ENCODE measurements around the gene CUZD1.
A peak's percentile ranks its signal among the peaks of the same experiment; 100 is the strongest.

Gene CUZD1, protein sequence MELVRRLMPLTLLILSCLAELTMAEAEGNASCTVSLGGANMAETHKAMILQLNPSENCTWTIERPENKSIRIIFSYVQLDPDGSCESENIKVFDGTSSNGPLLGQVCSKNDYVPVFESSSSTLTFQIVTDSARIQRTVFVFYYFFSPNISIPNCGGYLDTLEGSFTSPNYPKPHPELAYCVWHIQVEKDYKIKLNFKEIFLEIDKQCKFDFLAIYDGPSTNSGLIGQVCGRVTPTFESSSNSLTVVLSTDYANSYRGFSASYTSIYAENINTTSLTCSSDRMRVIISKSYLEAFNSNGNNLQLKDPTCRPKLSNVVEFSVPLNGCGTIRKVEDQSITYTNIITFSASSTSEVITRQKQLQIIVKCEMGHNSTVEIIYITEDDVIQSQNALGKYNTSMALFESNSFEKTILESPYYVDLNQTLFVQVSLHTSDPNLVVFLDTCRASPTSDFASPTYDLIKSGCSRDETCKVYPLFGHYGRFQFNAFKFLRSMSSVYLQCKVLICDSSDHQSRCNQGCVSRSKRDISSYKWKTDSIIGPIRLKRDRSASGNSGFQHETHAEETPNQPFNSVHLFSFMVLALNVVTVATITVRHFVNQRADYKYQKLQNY

DNA sequence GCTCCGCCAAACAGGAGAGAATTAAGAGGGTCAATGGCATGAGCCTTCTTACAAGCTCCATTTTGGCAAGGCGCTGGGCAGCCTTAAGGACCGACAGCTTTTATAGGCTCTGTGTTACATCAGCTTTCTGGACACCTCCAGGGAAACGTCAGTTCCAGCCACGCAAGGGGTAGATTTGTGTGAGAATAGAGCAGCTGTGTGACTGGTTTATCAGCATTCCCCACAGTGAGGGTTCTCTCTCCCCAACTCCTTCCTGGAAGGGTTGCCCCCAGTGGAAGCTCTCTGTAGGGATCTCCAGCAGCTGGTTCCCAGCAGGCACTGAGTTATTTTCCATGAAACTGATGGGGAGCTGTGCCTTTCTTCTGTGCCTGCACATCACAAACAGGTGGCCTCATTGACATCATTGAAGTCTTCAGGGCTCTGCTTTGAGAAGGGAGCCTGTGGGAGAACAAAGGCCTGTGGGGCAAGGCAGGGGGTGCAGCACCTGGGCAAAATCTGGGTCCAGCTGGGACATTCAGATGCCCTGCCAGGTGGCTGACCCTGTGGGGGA, at the start of gene CUZD1:
Gene CUZD1, minus strand, starts transcription at position 75 of the 550 bp plus-strand sequence. Its CDS starts 14 bp downstream, at position 61.
- no peak within 1 kb of the TSS; the same call in 1 of the 2 replicates for H3K9ac ChIP-seq (ENCODE audit: low read depth, low read length)
- no peaks in the 10 kb centered on the region for H3K27me3 ChIP-seq (ENCODE audit: control insufficient read depth, insufficient read depth, low read length)
- peaks cover 7% of the 10 kb centered on the region for H3K9me3 ChIP-seq (ENCODE audit: control insufficient read depth, insufficient read depth, low read length)
- H3K4me3 ChIP-seq (ENCODE audit: low read depth, low read length), result 0 out of 2 replicates have a peak within 1 kb of the TSS, but pooled peaks have one; percentile 9
- peaks cover 20% of the 10 kb centered on the region; the same call in 1 of the 2 replicates for H3K4me1 ChIP-seq (ENCODE audit: control insufficient read depth, insufficient read depth, low read length)
- peak within 1 kb of the TSS; percentile 85 for H3K27ac ChIP-seq (ENCODE audit: low read depth, low read length)
- peaks cover 3% of the 10 kb centered on the region; the same call in 1 of the 2 replicates for H3K36me3 ChIP-seq (ENCODE audit: control insufficient read depth, insufficient read depth, low read length)

DNA sequence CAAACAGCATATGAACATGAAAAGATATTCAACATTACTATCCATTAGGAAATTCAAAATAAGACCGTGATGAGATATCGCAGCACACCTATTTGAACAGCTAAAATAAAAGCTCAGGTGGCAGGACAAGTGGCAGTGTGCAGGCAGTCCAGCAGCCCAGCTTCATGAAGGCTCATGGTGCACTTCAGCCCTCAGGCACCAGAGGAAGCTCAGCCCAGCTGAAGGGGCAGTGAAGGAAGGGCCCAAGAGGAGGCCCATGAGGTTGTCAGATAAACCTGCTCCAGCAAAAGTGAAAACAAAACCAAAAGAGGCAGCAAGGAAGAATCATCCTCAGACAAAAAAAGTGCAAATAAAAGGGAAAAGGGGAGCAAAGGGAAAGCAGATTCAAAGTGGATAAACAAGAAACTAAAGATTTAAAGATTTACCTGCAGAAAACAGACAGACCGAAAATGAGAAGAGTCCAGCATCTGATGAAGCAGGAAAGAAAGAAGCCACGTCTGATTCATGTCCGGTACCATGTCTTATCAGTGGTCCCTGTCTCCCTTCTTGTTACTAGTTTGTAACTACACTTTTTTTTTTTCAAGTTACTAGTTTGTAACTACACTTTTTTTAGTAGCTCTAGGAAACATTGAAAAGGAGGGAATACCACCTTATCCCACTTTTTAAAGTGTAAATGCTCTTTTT, 48.7 kb upstream of the CUZD1 start:
- Histone ChIP-seq H3K9ac (ENCODE audit: low read depth, low read length) (no peak overlapping the region), H3K27me3 (ENCODE audit: control insufficient read depth, insufficient read depth, low read length) (no peaks in the 10 kb centered on the region), H3K27ac (ENCODE audit: low read depth, low read length) (no peak overlapping the region), H3K9me3 (ENCODE audit: control insufficient read depth, insufficient read depth, low read length) (no peaks in the 10 kb centered on the region), H3K36me3 (ENCODE audit: control insufficient read depth, insufficient read depth, low read length) (no peaks in the 10 kb centered on the region), H3K4me1 (ENCODE audit: control insufficient read depth, insufficient read depth, low read length) (no peaks in the 10 kb centered on the region), H3K4me3 (ENCODE audit: low read depth, low read length) (no peak overlapping the region)

DNA sequence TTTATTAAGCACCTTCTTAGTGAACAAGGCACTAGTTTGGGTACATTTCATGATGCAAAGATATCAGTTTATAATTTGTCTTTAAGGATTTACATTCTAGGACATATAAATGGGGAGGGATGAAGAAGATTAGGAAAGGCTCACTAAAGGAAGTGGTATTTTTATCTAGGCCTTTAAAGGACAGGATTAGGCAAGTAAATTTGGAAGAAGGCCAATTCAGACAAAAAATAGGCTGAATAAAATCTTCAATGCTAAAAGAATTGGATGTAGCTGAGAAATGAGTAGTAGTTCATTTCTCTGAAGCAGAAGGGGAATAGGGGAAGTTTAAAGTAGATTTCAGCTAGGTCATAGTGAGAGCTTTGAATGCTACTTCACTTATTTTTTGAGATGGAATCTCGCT, 38.5 kb upstream of the CUZD1 start:
- peaks cover 18% of the 10 kb centered on the region for H3K27me3 ChIP-seq (ENCODE audit: control insufficient read depth, insufficient read depth, low read length)
- no peak overlapping the region for H3K27ac ChIP-seq (ENCODE audit: low read depth, low read length)
- H3K36me3 ChIP-seq (ENCODE audit: control insufficient read depth, insufficient read depth, low read length), result no peaks in the 10 kb centered on the region
- no peak overlapping the region for H3K4me3 ChIP-seq (ENCODE audit: low read depth, low read length)
- no peaks in the 10 kb centered on the region for H3K4me1 ChIP-seq (ENCODE audit: control insufficient read depth, insufficient read depth, low read length)
- no peak overlapping the region for H3K9ac ChIP-seq (ENCODE audit: low read depth, low read length)
- no peaks in the 10 kb centered on the region for H3K9me3 ChIP-seq (ENCODE audit: control insufficient read depth, insufficient read depth, low read length)

DNA sequence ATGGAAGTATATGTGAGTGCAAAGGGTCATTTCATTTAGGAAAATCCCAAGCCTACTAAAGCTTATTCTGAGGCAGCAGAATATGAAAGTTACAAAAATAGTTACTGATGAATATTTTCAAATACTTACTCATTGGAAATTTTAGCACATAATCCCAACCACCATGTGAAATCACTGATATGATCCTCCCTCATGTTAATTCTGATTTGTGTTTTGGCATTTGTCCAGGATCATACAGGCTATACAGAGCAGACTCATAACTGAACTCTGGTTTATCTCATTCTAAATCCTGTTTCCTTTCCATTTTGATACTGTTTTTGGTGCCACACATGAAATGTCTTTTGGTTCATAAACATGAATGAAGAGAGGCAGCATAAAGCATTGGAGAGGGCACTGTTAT, 37.1 kb upstream of the CUZD1 start:
- no peak overlapping the region for H3K27ac ChIP-seq (ENCODE audit: low read depth, low read length)

DNA sequence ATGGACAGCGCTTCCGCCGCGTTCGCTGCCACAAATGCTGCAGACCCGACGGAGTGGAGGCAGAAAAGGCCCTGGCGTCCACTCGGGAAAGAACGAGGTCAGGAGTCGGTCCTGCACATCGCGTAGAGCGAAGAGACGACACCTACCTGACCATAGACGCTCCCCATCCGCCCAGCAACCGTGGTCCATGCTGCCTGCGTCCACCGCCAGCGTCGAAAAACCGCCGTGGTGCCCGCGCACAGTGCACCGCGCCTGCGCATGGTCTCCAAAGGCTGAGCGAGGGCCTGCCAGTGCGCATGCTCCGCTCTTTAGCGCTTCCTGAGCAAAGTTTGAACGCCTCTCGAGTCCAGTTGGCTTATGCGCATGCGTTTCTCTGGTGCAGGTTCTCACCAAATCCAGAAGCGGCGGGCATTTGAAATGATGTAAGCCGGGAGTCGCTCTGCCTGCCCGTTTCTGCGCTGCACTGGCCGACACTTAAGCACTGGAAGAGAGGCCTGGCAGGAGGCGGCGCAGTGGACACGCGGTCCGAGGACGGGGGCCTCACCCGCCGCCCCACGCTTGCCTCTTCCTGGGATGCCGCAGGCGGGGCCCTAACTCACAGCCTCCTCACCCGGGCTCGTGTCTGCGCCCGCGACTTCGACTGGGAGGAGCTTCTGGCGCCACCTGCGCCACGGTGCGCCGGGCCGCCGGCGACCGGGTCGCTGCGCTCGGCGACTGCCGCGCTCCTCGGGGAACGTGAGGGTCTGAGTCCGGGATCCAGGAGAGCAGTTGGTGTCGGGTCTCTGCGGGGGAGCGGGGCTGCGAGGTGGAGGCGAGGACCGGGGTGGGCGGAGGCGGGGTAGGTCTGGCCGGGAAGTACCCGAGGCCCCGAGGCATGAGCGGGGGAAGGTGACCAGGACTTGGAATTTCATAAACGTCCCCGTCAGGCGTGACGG, 33.9 kb upstream of the CUZD1 start, which contains the start of gene FAM24B:
Gene FAM24B, minus strand, starts transcription at position 243 of the 935 bp plus-strand sequence. CDS start 29,066 bp downstream, outside the sequence.
- Histone ChIP-seq H3K4me1 (ENCODE audit: control insufficient read depth, insufficient read depth, low read length) (peaks cover 39% of the 10 kb centered on the region), H3K9ac (ENCODE audit: low read depth, low read length) (0 out of 2 replicates have a peak within 1 kb of the TSS, but pooled peaks have one; percentile 21), H3K27ac (ENCODE audit: low read depth, low read length) (no peak within 1 kb of the TSS)

More for the DNA sequence above, 37.1 kb upstream of the CUZD1 start:
- Histone ChIP-seq H3K36me3 (ENCODE audit: control insufficient read depth, insufficient read depth, low read length) (no peaks in the 10 kb centered on the region), H3K9me3 (ENCODE audit: control insufficient read depth, insufficient read depth, low read length) (no peaks in the 10 kb centered on the region), H3K4me3 (ENCODE audit: low read depth, low read length) (no peak overlapping the region), H3K27me3 (ENCODE audit: control insufficient read depth, insufficient read depth, low read length) (peaks cover 26% of the 10 kb centered on the region), H3K9ac (ENCODE audit: low read depth, low read length) (no peak overlapping the region), H3K4me1 (ENCODE audit: control insufficient read depth, insufficient read depth, low read length) (peaks cover 8% of the 10 kb centered on the region)

DNA sequence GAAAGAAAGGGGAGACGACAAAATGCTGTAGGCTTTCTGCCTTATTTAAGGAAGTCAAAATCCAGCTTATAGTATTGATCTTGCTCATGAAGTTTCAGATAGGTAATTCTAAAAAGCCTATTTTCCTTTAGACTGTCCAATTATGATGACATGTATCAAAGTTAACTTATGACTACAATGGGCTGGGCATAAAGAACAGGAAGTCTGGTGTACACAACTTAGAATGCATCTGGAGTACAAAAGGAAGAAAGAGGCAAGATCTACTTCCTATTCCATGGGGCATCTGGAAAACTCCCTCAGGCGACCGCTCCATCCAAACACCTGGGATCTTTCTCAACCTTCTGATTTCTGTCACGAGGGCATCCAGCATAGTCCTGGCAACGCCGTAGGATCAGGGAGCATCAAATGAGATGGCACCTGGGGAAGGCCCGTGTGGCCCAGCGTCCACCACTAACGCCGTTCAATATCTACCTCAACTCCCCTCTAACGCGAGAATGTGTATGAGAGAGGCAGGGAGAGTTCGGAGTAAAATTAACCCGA, 33.2 kb upstream of the CUZD1 start:
- H3K27ac ChIP-seq (ENCODE audit: low read depth, low read length), result no peak overlapping the region
- no peak overlapping the region for H3K9ac ChIP-seq (ENCODE audit: low read depth, low read length)

More for the DNA sequence above, 33.9 kb upstream of the CUZD1 start, which contains the start of gene FAM24B:
- no peaks in the 10 kb centered on the region for H3K9me3 ChIP-seq (ENCODE audit: control insufficient read depth, insufficient read depth, low read length)
- no peaks in the 10 kb centered on the region for H3K36me3 ChIP-seq (ENCODE audit: control insufficient read depth, insufficient read depth, low read length)
- peaks cover 26% of the 10 kb centered on the region for H3K27me3 ChIP-seq (ENCODE audit: control insufficient read depth, insufficient read depth, low read length)
- H3K4me3 ChIP-seq (ENCODE audit: low read depth, low read length), result peak within 1 kb of the TSS; percentile 51

DNA sequence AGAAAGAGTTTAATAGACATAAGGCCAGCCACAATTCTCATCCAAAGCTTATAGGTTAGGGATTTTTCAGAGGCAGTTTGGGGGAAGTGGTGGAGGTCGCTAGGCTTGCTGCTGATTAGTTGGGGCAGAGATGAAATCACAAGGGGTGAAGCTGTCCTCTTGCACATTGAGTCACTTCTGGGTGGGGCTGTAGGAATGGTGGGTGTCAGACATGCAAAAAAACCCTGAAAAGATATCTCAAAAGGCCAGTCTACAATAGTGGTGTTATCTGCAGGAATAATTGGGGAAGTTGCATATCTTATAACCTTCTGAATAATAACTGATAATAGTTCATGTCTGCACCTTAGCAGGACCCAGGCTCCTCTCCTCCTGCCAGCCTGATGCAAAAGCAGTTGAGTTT, 31.6 kb upstream of the CUZD1 start:
- Histone ChIP-seq H3K27me3 (ENCODE audit: control insufficient read depth, insufficient read depth, low read length) (peaks cover 26% of the 10 kb centered on the region), H3K4me3 (ENCODE audit: low read depth, low read length) (peak overlapping the region; percentile 15; the same call in 1 of the 2 replicates), H3K27ac (ENCODE audit: low read depth, low read length) (peak overlapping the region; percentile 95), H3K9ac (ENCODE audit: low read depth, low read length) (no peak overlapping the region), H3K36me3 (ENCODE audit: control insufficient read depth, insufficient read depth, low read length) (no peaks in the 10 kb centered on the region), H3K9me3 (ENCODE audit: control insufficient read depth, insufficient read depth, low read length) (no peaks in the 10 kb centered on the region), H3K4me1 (ENCODE audit: control insufficient read depth, insufficient read depth, low read length) (peaks cover 55% of the 10 kb centered on the region)

More for the DNA sequence above, 33.2 kb upstream of the CUZD1 start:
- Histone ChIP-seq H3K4me3 (ENCODE audit: low read depth, low read length) (peak overlapping the region; percentile 51), H3K9me3 (ENCODE audit: control insufficient read depth, insufficient read depth, low read length) (no peaks in the 10 kb centered on the region), H3K4me1 (ENCODE audit: control insufficient read depth, insufficient read depth, low read length) (peaks cover 44% of the 10 kb centered on the region), H3K27me3 (ENCODE audit: control insufficient read depth, insufficient read depth, low read length) (peaks cover 26% of the 10 kb centered on the region), H3K36me3 (ENCODE audit: control insufficient read depth, insufficient read depth, low read length) (no peaks in the 10 kb centered on the region)

DNA sequence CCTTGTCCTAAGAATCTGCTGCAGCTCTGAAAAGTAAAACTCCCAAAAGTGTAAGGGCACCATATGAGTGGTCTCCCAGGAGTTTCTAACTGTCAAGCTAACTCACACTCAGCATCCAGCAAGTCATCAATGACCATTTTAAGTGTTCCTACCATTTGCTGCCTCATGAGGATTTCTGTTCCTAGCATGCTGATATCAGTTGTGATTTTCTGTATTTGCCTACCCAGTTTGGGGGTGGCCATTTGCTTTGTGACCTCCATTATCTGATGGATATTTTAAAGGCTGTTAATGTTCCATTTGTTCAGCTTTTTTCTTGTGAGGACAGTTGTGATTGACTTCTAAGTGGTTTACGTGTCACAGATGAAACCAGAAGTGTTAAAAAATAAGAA, 30.8 kb upstream of the CUZD1 start:
- Histone ChIP-seq H3K27ac (ENCODE audit: low read depth, low read length) (peak overlapping the region; percentile 95), H3K4me1 (ENCODE audit: control insufficient read depth, insufficient read depth, low read length) (peaks cover 55% of the 10 kb centered on the region), H3K36me3 (ENCODE audit: control insufficient read depth, insufficient read depth, low read length) (no peaks in the 10 kb centered on the region), H3K9me3 (ENCODE audit: control insufficient read depth, insufficient read depth, low read length) (no peaks in the 10 kb centered on the region), H3K4me3 (ENCODE audit: low read depth, low read length) (peak overlapping the region; percentile 15; the same call in 1 of the 2 replicates), H3K27me3 (ENCODE audit: control insufficient read depth, insufficient read depth, low read length) (peaks cover 26% of the 10 kb centered on the region), H3K9ac (ENCODE audit: low read depth, low read length) (peak overlapping the region; percentile 59)

DNA sequence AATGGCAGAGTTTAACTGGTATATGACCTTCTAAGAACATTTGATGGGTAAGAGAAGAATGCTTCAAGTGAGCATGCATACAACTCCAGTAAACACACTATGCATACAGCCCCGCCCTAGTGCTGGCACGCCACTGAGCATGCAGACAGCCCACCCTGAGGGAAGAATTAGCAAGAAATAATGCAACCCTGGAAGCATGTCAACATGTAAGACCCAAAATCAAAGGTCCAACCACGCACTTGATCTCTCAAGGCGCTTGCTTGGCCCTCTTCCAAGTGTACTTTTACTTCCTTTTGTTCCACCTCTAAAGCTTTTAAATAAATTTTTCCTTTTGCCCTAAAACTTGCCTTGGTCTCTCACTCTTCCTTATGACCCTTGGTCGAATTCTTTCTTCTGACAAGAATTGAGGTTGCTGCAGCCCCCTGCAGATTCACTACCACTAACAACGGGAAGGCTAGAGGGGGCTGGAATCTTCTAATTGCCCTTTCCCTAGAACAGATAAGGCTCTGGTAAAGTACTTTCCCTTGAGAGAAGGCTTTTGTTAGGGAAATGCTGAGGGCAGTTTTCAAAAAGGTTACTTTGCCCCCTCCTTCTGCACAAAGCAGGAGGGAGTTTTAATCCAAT, 30.3 kb upstream of the CUZD1 start:
- Histone ChIP-seq H3K27ac (ENCODE audit: low read depth, low read length) (peak overlapping the region; percentile 95), H3K4me3 (ENCODE audit: low read depth, low read length) (peak overlapping the region; percentile 42), H3K36me3 (ENCODE audit: control insufficient read depth, insufficient read depth, low read length) (no peaks in the 10 kb centered on the region), H3K4me1 (ENCODE audit: control insufficient read depth, insufficient read depth, low read length) (peaks cover 55% of the 10 kb centered on the region), H3K9ac (ENCODE audit: low read depth, low read length) (peak overlapping the region; percentile 59), H3K9me3 (ENCODE audit: control insufficient read depth, insufficient read depth, low read length) (no peaks in the 10 kb centered on the region), H3K27me3 (ENCODE audit: control insufficient read depth, insufficient read depth, low read length) (peaks cover 23% of the 10 kb centered on the region)

Measured in HUES48 (cell line).